K562 (cell line): ENCODE data around the gene SNX33. TPM values are rescaled to one million over a fixed set of nuclear protein-coding genes. Genes with fewer than 3 reads are reported as not detected.

Source experiments
- BCOR ChIP-seq: fragments of 450-650 bp; IDR thresholded peaks from 2 replicates; pipeline ENCODE4 v1.6.1; 2016
- CBFB ChIP-seq: sonication (generic); formaldehyde crosslinking; IDR thresholded peaks from 2 replicates; pipeline ENCODE4 v1.4.0; 2020; ENCODE audit warnings: mild to moderate bottlenecking, missing genetic modification reagents
- CHD2 ChIP-seq: IDR thresholded peaks from 2 replicates; pipeline ENCODE4 v1.6.1; 2011; ENCODE audit warnings: low read depth, low read length
- CREM ChIP-seq: IDR thresholded peaks from 2 replicates; pipeline ENCODE4 v1.6.1; 2014; ENCODE audit warnings: antibody characterized with exemption, low read depth
- ETV1 ChIP-seq: fragments of 450-650 bp; conservative IDR thresholded peaks from 2 replicates; pipeline ENCODE4 v1.6.1; 2016; ENCODE audit warnings: missing genetic modification characterization, control low read depth, low read depth, missing compliant biosample characterization
- ETV5 ChIP-seq: sonication (generic); formaldehyde crosslinking; IDR thresholded peaks from 2 replicates; pipeline ENCODE4 v1.4.0; 2020; ENCODE audit warnings: low read depth, mild to moderate bottlenecking, missing genetic modification reagents
- FOXJ2 ChIP-seq: fragments of 200-800 bp; sonication (Bioruptor generic); IDR thresholded peaks from 2 replicates; pipeline ENCODE4 v1.6.1; 2016; ENCODE audit warnings: missing genetic modification characterization, missing compliant biosample characterization
- MAZ ChIP-seq, 2 experiments: fragments of 450-650 bp in 1 of 2; sonication (generic) in 1 of 2; formaldehyde crosslinking; IDR thresholded peaks in 1 of 2; conservative IDR thresholded peaks in 1 of 2; 2 replicates each; pipeline versions ENCODE4 v1.4.0 to v1.5.0; 2020; ENCODE audit warnings: mild to moderate bottlenecking in 1 of 2, missing genetic modification reagents in 1 of 2
- NR2F6 ChIP-seq: fragments of 450-650 bp; formaldehyde crosslinking; IDR thresholded peaks from 2 replicates; pipeline ENCODE4 v1.4.0; 2020; ENCODE audit warnings: mild to moderate bottlenecking
- TAF7 ChIP-seq: fragments of 450-650 bp; IDR thresholded peaks from 2 replicates; pipeline ENCODE4 v1.6.1; 2016; ENCODE audit warnings: missing genetic modification characterization, missing compliant biosample characterization
- TAF9B ChIP-seq: fragments of 450-650 bp; IDR thresholded peaks from 2 replicates; pipeline ENCODE4 v1.6.1; 2018; ENCODE audit warnings: mild to moderate bottlenecking; ENCODE audit not compliant: partially characterized antibody
- USF1 ChIP-seq: sonication (generic); formaldehyde crosslinking; IDR thresholded peaks from 2 replicates; pipeline ENCODE4 v1.9.0; 2022; ENCODE audit warnings: mild to moderate bottlenecking, missing genetic modification reagents
- XRCC5 ChIP-seq: fragments of 200-400 bp; formaldehyde crosslinking; IDR thresholded peaks from 2 replicates; pipeline ENCODE4 v1.6.1; 2017; ENCODE audit warnings: low read depth, mild to moderate bottlenecking, low read length
- ZC3H8 ChIP-seq: fragments of 450-650 bp; IDR thresholded peaks from 2 replicates; pipeline ENCODE4 v1.6.1; 2017
- ZFPM2 ChIP-seq: fragments of 250-450 bp; sonication (Bioruptor Pico); IDR thresholded peaks from 2 replicates; pipeline ENCODE4 v1.5.1; 2022; ENCODE audit warnings: mild to moderate bottlenecking
- ZNF12 ChIP-seq: sonication (generic); formaldehyde crosslinking; IDR thresholded peaks from 2 replicates; pipeline ENCODE4 v1.4.0; 2020; ENCODE audit warnings: mild to moderate bottlenecking, missing genetic modification reagents
- ZNF143 ChIP-seq: sonication (generic); formaldehyde crosslinking; IDR thresholded peaks from 2 replicates; pipeline ENCODE4 v1.9.0; 2022; ENCODE audit warnings: mild to moderate bottlenecking, missing genetic modification reagents
- ZNF253 ChIP-seq: fragments of 250-450 bp; sonication (Bioruptor Pico); conservative IDR thresholded peaks from 2 replicates; pipeline ENCODE4 v1.6.1; 2021; ENCODE audit warnings: mild to moderate bottlenecking
- ZNF592 ChIP-seq: fragments of 450-650 bp; IDR thresholded peaks from 2 replicates; pipeline ENCODE4 v1.6.1; 2017; ENCODE audit warnings: antibody characterized with exemption, mild to moderate bottlenecking
- polyA plus RNA-seq, 8 experiments: library from polyadenylated mRNA; depleted of rRNA in 4 of 8; stranded (reverse) in 5 of 8; unstranded in 3 of 8; fragments of >200 nt; fragmentation: Nextera tagmentation in 2 of 8; fragmentation: Illumina TruSeq in 1 of 8; extraction: Ambion mirVana in 2 of 8; extraction: Trizol in 1 of 8; gene quantifications; 2 replicates each; pipeline versions ENCODE4 v1.2.1 to v1.2.3, GENCODE V29; 2011 to 2014; ENCODE audit warnings: inconsistent platforms in 1 of 8, missing spikeins in 1 of 8
- total RNA-seq, 7 experiments: library from RNA; depleted of rRNA in 6 of 7; stranded (reverse); fragments of >200 nt in 6 of 7; fragmentation: Illumina TruSeq in 2 of 7; extraction: Trizol in 2 of 7; gene quantifications; 2 replicates each; pipeline versions ENCODE4 v1.2.1 to v1.2.3, GENCODE V29; 2011 to 2021; ENCODE audit warnings: low replicate concordance in 1 of 7
- TF ChIP-seq, protein P1 (sequence below): fragments of 450-650 bp; formaldehyde crosslinking; IDR thresholded peaks from 2 replicates; pipeline ENCODE4 v1.4.0; 2022; ENCODE audit warnings: missing genetic modification characterization
- TF ChIP-seq, protein P2 (sequence below): sonication (generic); formaldehyde crosslinking; IDR thresholded peaks from 2 replicates; pipeline ENCODE4 v1.4.0; 2020; ENCODE audit warnings: mild to moderate bottlenecking, missing genetic modification reagents

SNX33 gene
- total and polyA plus RNA-seq, 9 of the 15 experiments (the other 6 are each of a cell fraction or from before 2014, with no cell fraction given) = 1.4 to 14.1 (median 8.2) TPM

DNA sequence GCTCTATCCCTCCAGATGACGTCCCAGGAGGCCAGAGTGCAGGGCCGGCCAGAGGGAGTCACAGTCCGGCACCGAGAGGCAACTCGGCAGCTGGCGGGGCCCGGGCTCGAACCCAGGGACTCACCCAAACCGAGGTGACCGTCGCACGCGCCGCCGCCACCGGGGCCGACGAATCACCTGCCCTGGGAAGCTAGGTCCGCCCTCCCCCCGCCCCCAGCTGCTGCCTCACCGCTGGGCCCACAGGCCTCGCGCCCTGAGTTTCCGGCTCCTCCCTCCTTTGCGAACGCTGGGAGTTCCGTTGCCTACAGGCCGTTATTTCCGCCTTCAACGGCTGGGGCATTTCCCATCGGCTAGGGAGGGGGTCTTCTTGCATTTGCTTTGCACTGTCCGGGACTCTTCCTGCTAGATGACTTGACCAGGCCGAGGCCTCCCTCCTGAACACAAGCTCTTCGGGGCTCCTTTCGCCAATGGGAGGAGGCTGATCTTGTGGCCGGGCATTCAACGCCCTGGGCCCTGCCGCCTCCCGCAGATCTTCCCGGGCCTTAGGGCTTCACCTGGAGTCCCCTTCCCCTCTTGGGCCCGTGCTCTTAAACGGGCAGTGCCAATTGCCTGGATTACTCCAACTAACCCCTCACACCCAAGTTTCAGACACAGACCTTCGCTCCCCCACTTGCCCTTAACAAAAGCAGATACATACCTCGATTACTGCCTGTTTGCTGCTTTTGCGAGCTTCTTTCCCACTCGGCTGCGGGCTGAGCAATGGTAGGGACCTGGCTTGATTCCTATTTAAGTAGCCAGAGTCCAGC lies 22.0 kb upstream of the SNX33 start, which contains the start of gene SNUPN (continued):
- TF ChIP-seq, protein P1, sequence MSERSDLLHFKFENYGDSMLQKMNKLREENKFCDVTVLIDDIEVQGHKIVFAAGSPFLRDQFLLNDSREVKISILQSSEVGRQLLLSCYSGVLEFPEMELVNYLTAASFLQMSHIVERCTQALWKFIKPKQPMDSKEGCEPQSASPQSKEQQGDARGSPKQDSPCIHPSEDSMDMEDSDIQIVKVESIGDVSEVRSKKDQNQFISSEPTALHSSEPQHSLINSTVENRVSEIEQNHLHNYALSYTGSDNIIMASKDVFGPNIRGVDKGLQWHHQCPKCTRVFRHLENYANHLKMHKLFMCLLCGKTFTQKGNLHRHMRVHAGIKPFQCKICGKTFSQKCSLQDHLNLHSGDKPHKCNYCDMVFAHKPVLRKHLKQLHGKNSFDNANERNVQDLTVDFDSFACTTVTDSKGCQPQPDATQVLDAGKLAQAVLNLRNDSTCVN = 0 out of 2 replicates have a peak, but pooled peaks have one; percentile 24
- TF ChIP-seq FOXJ2 (no peak), ZNF12 (CRISPR knock-in tag) (peak; percentile 69; the same call in 1 of the 2 replicates), TAF7 (peak; percentile 28; the same call in 1 of the 2 replicates), NR2F6 (CRISPR knock-in tag) (0 out of 2 replicates have a peak, but pooled peaks have one; percentile 45), ZC3H8 (peak; percentile 52; the same call in 1 of the 2 replicates), USF1 (peak; percentile 55; the same call in 1 of the 2 replicates), CHD2 (peak; percentile 31; the same call in 1 of the 2 replicates), ZNF253 (CRISPR knock-in tag) (no peak), ZNF592 (peak; percentile 59), TAF9B (peak; percentile 46), XRCC5 (0 out of 2 replicates have a peak, but pooled peaks have one; percentile 4), ETV5 (CRISPR knock-in tag) (peak; percentile 95), MAZ (CRISPR knock-in tag; conservative IDR thresholded peaks at IDR 0.05 in 1 of 2, IDR thresholded peaks at IDR 0.05 in 1 of 2) (peak; percentile 90 to 95), CBFB (CRISPR knock-in tag) (no peak), ZNF143 (CRISPR knock-in tag) (no peak), BCOR (peak; percentile 80), CREM (peak; percentile 79), ETV1 (tag) (peak; percentile 97), ZFPM2 (CRISPR knock-in tag) (0 out of 2 replicates have a peak, but pooled peaks have one; percentile 11)
- TF ChIP-seq, protein P2, sequence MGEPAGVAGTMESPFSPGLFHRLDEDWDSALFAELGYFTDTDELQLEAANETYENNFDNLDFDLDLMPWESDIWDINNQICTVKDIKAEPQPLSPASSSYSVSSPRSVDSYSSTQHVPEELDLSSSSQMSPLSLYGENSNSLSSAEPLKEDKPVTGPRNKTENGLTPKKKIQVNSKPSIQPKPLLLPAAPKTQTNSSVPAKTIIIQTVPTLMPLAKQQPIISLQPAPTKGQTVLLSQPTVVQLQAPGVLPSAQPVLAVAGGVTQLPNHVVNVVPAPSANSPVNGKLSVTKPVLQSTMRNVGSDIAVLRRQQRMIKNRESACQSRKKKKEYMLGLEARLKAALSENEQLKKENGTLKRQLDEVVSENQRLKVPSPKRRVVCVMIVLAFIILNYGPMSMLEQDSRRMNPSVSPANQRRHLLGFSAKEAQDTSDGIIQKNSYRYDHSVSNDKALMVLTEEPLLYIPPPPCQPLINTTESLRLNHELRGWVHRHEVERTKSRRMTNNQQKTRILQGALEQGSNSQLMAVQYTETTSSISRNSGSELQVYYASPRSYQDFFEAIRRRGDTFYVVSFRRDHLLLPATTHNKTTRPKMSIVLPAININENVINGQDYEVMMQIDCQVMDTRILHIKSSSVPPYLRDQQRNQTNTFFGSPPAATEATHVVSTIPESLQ (CRISPR knock-in tag) = 0 out of 2 replicates have a peak, but pooled peaks have one; percentile 63
